ENCODE results near the gene HYAL2.

GRCh38 chr3:50300681-50301254 lies 21.8 kb downstream of the HYAL2 start:
- TF ChIP-seq, protein P1, sequence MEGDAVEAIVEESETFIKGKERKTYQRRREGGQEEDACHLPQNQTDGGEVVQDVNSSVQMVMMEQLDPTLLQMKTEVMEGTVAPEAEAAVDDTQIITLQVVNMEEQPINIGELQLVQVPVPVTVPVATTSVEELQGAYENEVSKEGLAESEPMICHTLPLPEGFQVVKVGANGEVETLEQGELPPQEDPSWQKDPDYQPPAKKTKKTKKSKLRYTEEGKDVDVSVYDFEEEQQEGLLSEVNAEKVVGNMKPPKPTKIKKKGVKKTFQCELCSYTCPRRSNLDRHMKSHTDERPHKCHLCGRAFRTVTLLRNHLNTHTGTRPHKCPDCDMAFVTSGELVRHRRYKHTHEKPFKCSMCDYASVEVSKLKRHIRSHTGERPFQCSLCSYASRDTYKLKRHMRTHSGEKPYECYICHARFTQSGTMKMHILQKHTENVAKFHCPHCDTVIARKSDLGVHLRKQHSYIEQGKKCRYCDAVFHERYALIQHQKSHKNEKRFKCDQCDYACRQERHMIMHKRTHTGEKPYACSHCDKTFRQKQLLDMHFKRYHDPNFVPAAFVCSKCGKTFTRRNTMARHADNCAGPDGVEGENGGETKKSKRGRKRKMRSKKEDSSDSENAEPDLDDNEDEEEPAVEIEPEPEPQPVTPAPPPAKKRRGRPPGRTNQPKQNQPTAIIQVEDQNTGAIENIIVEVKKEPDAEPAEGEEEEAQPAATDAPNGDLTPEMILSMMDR (IDR thresholded peaks at IDR 0.05; ENCODE audit: low read depth, low read length): no peak
- TF ChIP-seq POLR2A (IDR thresholded peaks at IDR 0.05; ENCODE audit: extremely low read depth, insufficient read length) (no peak), MAX (IDR thresholded peaks at IDR 0.05; ENCODE audit: low read depth, low read length) (no peak)

All from NB4 (cell line).